Midbrain (tissue), 1 donor: ENCODE measurements around the gene NDUFA11.
"Not testable (repeated sequence)": the region's sequence is repeated elsewhere in the genome, so short reads cannot be mapped to it uniquely, and the experiment has no call there.

Experiments
- DNase-seq: peaks from one replicate; lab custom pipeline; 2025; lab: John Stamatoyannopoulos, UW

Gene NDUFA11

GRCh38 chr19:5890099-5890498, 13.5 kb downstream of the NDUFA11 start:
- no peak for DNase-seq

DNA sequence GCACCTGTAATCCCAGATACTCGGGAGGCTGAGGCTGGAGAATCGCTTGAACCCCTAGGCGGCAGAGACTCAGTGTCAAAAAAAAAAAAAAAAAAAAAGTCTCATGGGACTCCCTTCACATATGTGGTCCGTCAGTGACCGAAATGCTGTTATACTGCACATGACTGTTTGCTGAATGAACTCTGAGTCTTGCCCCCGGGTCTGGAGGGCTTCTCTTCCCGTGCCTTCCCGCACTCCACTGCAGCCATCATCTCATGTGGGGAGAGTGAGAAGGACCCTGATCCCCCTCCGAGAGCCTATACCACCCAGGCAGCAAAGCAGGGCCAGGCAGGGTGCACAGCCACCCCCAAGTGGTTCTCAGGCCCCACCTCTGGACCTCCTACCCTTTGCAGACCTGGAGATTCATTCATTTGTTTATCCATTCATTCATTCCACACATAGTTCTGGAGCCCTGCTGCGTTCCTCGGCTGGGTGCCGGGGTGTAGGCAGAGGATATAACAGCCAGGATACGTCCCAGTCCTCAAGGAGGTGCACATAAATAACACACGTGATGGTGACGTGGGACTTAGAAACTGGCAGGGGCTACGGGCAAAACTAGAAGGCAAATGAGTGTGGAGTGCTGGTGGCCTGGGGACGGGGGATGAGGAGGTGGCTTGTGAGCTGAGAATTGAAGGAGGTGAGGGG, 14.2 kb downstream of the NDUFA11 start:
- no peak for DNase-seq

GRCh38 chr19:5884065-5884811, 19.4 kb downstream of the NDUFA11 start:
- DNase-seq: not testable (repeated sequence)

GRCh38 chr19:5883157-5883873, 20.3 kb downstream of the NDUFA11 start:
- DNase-seq: not testable (repeated sequence)

DNA sequence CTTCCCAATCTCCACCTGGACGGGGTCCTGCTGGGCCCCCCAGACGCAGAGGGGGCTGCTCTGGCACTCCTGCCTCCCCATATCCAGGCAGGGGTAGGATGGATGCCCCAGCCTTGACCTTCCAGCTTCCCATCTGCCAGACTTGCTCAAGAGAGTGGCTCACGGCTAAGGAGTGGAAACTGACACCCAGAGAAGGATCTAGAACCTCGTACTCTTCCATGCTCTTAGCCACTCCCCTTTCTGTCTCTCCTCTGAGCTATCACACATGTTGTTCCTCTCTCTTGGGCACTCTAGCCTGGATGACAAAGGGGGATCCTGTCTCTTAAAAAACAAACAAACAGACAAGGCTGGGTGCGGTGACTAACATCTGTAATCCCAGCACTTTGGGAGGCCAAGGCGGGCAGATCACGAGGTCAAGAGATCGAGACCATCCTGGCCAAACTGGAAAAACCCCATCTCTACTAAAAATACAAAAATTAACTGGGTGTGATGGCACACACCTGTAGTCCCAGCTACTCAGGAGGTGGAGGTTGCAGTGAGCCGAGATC, 21.1 kb downstream of the NDUFA11 start:
- no peak for DNase-seq

- no peak for DNase-seq
Observed at GRCh38 chr19:5881543-5882299, 21.9 kb downstream of the NDUFA11 start.

GRCh38 chr19:5880604-5881078, 22.9 kb downstream of the NDUFA11 start:
- DNase-seq: no peak

DNA sequence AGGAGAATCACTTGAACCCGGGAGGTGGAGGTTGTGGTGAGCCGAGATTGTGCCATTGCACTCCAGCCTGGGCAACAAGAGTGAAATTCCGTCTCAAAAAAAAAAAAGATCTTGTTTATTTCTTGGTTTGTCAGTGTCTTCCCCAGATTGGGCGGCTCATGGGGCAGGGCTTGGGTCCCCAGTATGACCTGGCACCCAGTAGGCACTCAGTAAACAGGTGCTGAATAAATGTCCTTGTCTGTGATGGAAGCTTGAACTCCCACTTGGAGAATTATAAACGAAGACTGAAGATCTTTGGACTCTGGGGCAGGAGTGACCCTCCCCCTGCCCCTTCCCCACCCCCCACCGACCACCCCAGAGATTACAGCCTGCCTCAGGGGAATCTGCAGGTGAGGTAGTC, 23.4 kb downstream of the NDUFA11 start:
- no peak for DNase-seq

DNA sequence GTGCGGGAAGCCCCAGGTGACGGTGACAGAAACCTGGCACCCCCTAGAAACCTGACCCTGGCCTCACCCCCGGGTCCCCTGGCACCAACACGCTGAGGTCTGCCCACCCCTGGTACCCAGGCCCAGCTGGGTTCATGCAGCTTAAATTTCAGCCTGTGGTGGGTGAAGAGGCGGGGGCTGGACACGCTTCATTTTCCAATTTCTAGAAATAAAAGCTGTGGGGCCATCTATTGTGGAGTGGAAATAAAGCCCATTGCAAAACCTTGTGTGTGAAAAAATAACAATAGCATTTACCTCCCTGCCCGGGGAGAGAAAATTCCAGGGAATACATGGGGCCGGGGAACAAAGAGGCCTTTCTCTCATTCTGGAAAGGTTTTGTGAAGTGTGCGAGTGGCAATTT, 25.7 kb downstream of the NDUFA11 start:
- no peak for DNase-seq

DNA sequence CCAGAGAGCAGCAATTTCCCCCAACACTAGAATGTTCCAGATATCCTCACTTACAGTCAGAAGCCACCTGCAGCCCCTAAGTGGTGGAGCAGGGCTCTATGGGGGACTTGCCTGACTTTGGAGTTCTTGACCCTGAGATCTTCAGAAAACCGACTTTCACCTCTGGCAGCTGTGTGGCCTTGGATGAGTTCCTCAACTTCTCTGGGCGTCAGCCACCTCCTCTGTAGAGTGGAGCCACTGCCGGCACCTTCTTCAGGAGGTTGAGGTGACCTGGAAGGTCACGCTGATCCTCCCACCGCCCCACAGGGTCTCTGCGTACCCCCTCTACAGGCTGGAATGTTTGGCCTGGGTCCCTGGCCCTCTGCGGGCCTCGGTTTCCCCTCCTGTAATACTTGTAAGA, 26.2 kb downstream of the NDUFA11 start:
- no peak for DNase-seq

GRCh38 chr19:5874496-5874895, 29.1 kb downstream of the NDUFA11 start:
- not testable (repeated sequence) for DNase-seq

- DNase-seq: no peak
Observed at GRCh38 chr19:5873617-5874199, 29.9 kb downstream of the NDUFA11 start.

- no peak for DNase-seq
Observed at GRCh38 chr19:5870986-5871394, 32.6 kb downstream of the NDUFA11 start.

GRCh38 chr19:5867201-5868136, 36.1 kb downstream of the NDUFA11 start:
- no peak for DNase-seq

- DNase-seq: no peak
Observed at GRCh38 chr19:5865772-5866171, 37.8 kb downstream of the NDUFA11 start.

DNA sequence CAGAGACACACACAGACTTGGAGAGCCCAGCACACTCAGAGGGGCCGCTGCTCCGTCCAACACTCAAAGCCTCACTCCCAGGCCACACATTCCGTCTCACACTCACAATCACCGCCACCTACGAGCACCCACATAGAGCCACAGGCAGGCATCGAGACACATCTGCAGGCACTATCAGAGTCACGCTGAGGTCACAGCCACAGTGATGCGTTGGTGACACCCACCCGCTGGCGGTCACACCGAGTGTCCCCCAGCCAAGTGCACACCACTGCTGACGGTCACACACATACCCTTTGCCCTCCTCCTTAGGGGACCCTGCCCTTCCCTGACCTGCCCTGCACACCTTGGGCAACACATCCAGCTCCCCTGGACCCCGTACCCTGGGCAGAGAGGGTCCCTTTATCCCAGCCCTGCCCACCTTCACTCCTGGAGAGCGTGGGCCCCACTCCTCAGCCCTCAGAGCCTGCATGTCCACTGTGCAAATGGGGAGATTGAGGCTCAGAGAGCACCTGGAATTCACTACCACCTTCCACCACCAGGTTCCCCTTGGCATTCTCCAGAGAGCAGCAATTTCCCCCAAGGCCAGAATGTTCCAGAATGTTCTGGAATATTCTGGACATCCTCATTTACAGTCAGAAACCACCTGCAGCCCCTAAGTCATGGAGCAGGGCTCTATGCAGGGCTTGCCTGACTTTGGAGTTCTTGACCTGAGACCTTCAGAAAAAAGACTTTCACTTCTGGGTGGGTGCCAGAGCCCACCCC, 38.7 kb downstream of the NDUFA11 start:
- DNase-seq: no peak

DNA sequence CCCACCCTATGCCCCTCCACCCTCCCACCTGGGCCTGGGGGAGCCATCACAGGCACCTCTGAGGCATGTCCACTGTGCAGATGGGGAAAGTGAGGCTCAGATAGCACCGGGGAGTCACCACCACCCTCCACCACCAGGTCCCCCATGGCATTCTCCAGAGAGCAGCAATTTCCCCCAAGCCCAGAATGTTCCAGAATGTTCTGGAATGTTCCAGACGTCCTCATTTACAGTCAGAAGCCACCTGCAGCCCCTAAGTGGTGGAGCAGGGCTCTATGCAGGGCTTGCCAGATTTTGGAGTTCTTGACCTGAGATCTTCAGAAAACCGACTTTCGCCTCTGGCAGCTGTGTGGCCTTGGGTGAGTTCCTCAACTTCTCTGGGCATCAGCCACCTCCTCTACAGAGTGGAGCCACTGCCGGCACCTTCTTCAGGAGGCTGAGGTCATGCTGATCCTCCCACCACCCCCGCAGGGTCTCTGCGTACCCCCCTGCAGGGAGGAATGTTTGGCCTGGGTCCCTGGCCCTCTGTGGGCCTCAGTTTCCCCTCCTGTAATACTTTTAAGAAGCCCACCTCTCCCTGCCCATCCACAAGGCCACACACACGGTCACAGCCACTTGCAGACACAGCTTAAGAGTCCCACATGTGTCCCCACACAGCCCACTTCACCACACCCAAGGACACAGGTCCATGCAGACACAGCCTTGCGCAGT, 39.4 kb downstream of the NDUFA11 start:
- DNase-seq: no peak

- no peak for DNase-seq
Observed at GRCh38 chr19:5863030-5863665, 40.4 kb downstream of the NDUFA11 start.
